Measurements from ENCODE around the gene SUGP2. TPM values are rescaled to one million over a fixed set of nuclear protein-coding genes. Genes with fewer than 3 reads are reported as not detected.

The SUGP2 gene
- total RNA-seq, 1 donor from 2014 or later = 72.6 TPM

GRCh38 chr19:19053508-19054314 lies 20.4 kb upstream of the SUGP2 start:
- peaks cover 82% of the 10 kb centered on the region for H3K36me3 ChIP-seq
- no peaks in the 10 kb centered on the region for H3K9me3 ChIP-seq
- H3K27ac ChIP-seq = no peak overlapping the region
- peak; percentile 76 for DNase-seq
- ATAC-seq = peak; percentile 71 to 77
- no peaks in the 10 kb centered on the region for H3K4me1 ChIP-seq
- intact Hi-C loops (cut with DNase I) = no loop called here
- no peaks in the 10 kb centered on the region for H3K27me3 ChIP-seq (ENCODE audit: low read depth)
- TF ChIP-seq CTCF (IDR thresholded peaks at IDR 0.05) = peak; percentile 75
- H3K4me3 ChIP-seq = no peak overlapping the region

GRCh38 chr19:19052921-19053320 lies 19.6 kb upstream of the SUGP2 start:
- ATAC-seq (no peak), DNase-seq (no peak)
- Histone ChIP-seq H3K27ac (no peak overlapping the region), H3K4me3 (no peak overlapping the region), H3K4me1 (no peaks in the 10 kb centered on the region), H3K36me3 (peaks cover 77% of the 10 kb centered on the region), H3K9me3 (no peaks in the 10 kb centered on the region), H3K27me3 (ENCODE audit: low read depth) (no peaks in the 10 kb centered on the region)
- intact Hi-C loops (cut with DNase I) = no loop called here
- TF ChIP-seq CTCF (IDR thresholded peaks at IDR 0.05) = no peak

GRCh38 chr19:19051478-19052213 lies 18.3 kb upstream of the SUGP2 start:
- DNase-seq = no peak
- intact Hi-C loops (cut with DNase I) = no loop called here
- no peaks in the 10 kb centered on the region for H3K9me3 ChIP-seq
- no peak overlapping the region for H3K27ac ChIP-seq
- no peak overlapping the region for H3K4me3 ChIP-seq
- no peak for ATAC-seq
- no peak for TF ChIP-seq CTCF (IDR thresholded peaks at IDR 0.05)
- peaks cover 75% of the 10 kb centered on the region for H3K36me3 ChIP-seq
- no peaks in the 10 kb centered on the region for H3K27me3 ChIP-seq (ENCODE audit: low read depth)
- no peaks in the 10 kb centered on the region for H3K4me1 ChIP-seq

GRCh38 chr19:19050731-19051130 lies 17.4 kb upstream of the SUGP2 start:
- intact Hi-C loops (cut with DNase I) = no loop called here
- H3K27me3 ChIP-seq (ENCODE audit: low read depth) = no peaks in the 10 kb centered on the region
- TF ChIP-seq CTCF (IDR thresholded peaks at IDR 0.05) = no peak
- DNase-seq (no peak), ATAC-seq (no peak)
- H3K27ac ChIP-seq = no peak overlapping the region
- no peak overlapping the region for H3K4me3 ChIP-seq
- H3K4me1 ChIP-seq = no peaks in the 10 kb centered on the region
- H3K9me3 ChIP-seq = no peaks in the 10 kb centered on the region
- peaks cover 74% of the 10 kb centered on the region for H3K36me3 ChIP-seq

- intact Hi-C loops (cut with DNase I) = no loop called here
- Histone ChIP-seq H3K9me3 (no peaks in the 10 kb centered on the region), H3K36me3 (peaks cover 70% of the 10 kb centered on the region), H3K27ac (no peak overlapping the region), H3K27me3 (ENCODE audit: low read depth) (no peaks in the 10 kb centered on the region), H3K4me1 (no peaks in the 10 kb centered on the region), H3K4me3 (no peak overlapping the region)
- TF ChIP-seq CTCF (IDR thresholded peaks at IDR 0.05) = no peak
- no peak for DNase-seq
- ATAC-seq = no peak
These were observed 16.8 kb upstream of the SUGP2 start for GRCh38 chr19:19050104-19050503.
